DMS 273 treated with DMSO at 0.1 percent for 48 hours (cell line): ENCODE results near the gene KLHL30.

ENCODE experiments used
- DNase-seq: peaks from one replicate; lab custom pipeline; 2025; lab: John Stamatoyannopoulos, UW

Gene KLHL30, protein sequence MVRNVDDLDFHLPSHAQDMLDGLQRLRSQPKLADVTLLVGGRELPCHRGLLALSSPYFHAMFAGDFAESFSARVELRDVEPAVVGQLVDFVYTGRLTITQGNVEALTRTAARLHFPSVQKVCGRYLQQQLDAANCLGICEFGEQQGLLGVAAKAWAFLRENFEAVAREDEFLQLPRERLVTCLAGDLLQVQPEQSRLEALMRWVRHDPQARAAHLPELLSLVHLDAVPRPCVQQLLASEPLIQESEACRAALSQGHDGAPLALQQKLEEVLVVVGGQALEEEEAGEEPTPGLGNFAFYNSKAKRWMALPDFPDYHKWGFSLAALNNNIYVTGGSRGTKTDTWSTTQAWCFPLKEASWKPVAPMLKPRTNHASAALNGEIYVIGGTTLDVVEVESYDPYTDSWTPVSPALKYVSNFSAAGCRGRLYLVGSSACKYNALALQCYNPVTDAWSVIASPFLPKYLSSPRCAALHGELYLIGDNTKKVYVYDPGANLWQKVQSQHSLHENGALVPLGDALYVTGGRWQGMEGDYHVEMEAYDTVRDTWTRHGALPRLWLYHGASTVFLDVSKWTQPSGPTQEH

DNA sequence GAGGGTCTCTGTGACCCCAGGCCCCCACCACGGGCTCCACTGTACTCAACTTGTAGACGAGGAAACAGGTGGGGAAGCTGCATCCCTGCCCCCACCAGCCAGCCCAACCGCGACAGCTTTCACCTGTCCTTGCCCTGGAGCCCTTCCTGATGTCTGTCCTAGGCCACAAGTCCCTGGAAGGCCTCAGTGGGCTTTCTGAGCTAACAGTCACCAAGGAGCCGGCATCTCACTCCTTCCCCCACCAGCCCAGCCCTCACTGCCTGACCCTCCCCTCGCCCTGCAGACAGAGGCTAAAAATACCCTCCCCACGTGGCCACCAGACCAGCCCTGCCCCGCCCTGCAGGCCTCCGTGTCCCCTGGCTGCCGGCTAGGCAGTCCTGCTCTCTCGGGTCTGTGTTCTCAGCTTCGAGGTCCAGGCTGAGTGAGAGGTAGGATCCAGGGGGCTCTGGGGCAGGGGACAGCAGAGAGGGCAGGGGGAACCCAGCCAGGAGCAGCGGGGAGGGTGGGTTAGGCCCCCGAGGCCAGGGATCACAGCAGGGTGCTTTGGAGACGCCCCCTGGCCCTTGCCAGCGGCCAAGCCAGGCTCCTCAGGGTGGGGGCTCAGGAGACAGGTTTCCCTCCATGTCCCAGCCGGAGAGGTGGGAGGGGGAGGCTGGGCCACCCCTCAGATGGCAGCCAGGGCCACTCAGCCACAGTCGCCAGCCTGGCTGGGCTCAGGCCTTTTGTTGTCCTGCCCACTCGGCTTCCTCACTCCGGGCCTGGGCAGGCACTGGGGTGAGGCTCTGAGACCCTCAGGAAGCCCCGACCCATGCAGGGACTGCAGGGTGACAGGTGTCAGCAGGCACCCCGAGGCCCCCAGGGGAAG is at the start of gene KLHL30:
TSS of gene KLHL30 (plus strand) at position 338 of the 865 bp plus-strand sequence. CDS start 2,087 bp downstream, outside the sequence.
- no peak for DNase-seq

DNA sequence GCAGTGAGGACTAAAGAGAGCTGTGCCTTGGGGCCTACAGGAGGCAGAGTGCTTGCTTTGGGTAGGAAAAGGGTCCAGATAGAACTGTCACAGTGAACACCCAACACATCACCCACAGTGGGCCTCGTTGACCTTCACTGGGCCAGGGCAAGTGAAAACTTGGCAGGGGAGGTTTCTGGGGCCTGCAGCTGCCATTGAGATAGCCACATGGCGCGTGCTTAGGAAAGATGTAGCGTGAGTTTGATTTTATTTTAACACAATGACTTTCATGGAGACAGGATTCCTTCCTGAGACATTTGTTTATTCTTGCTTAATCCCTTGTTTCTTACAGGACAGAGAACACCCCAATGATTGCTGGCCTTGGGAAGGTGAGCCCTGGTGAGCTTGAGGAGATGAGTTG is 47.6 kb upstream of the KLHL30 start:
- no peak for DNase-seq

DNA sequence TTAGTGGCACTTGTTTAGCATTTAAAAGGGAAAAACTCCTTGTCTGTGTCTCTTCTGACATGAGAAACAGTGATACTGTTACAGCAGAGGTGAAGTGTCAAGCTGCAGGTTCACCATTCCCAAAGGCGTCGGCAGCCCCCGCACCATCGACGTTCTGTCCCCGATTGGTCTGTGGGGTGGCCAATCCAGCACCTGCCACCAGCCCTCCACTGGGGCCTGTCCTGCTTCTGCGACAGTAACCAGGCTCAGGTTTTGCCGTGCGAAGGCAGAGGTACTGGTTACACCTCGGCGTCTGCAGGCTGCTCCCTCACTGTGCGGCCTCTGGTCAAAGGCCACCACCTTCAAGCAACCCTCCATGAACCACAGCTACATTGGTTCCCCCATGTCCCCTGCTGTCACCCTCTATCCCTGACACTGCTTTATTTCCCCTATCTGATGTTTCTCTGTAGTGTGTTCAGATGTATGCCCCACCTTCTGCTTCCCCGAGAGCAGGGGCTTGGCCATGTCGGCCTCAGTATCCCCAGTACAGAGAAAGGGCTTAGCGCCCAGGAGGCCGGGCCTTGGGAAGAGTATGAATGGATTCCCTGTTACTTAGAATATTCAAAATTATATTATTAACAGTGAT is 46.9 kb upstream of the KLHL30 start:
- no peak for DNase-seq

DNA sequence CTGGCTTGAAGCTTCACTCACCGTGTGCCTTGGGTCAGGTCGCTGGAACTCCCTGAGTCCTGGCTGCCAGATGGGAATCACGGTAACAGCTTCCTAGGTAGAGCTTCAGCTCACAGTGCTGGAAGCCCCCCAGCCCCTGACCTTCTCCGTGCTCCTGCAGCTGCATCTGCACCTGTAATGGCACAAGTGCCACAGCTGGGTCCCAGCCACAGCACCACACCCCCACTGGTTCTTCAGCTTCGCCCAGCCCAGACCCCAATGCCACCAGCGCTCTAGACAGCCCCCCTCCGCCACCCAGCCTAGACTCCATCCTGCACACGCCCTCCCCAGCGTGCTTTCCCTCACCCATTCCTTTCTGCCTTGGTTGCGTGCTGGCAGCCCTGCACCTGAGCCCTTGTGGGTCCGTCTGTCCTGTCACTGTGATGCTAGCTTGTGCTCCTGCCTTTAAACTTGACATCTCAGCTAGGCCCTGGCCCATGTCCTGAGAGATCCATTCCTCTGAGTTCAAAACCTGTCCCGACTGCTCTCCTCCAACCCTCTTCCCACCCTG is 45.9 kb upstream of the KLHL30 start:
- DNase-seq, result no peak

DNA sequence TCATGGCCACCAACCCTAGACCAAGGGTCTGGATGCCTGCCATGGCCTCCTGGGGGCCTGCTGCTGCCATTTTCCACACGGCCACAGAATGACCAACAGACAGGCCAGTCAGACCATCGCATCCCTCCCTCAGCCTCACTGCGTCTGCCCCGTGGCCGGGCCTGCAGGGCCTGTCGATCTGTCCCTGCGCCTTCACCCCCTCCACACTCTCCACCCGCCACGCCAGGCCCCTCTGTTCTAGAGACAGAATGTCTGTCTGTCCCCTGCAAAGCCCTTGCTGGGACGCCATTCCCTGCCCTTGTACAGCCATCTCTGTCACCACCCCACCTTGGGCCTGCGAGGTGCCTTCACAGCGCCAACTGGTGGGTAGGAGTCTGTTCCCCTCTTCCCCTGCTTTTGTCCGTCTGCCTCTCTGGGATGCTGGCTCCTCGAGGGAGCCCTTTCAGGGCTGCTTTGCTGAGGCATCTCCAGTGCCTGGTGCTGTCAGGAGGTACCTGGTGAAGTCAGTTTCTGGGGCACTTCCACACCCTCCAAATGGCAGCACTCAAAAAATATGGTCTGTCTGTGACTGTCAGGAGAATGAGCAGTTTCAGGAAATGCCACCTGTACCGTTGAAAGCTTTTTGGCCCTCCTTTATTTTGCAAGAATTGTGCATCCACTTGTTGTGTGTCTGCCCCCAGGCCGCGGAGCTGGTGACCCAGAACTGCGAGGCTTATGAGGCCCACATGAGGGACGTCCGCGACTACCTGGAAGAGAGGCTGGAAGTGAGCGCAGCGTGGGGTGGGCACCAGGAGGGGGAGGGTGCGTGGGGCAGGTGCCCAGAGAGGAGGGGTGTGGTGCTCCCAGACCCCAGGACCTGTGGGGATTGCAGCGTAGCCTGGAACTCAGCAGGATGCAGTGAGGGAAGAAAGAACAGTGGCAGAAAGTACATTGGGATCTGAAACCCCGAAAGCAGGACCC is 45.0 kb upstream of the KLHL30 start:
- no peak for DNase-seq

DNA sequence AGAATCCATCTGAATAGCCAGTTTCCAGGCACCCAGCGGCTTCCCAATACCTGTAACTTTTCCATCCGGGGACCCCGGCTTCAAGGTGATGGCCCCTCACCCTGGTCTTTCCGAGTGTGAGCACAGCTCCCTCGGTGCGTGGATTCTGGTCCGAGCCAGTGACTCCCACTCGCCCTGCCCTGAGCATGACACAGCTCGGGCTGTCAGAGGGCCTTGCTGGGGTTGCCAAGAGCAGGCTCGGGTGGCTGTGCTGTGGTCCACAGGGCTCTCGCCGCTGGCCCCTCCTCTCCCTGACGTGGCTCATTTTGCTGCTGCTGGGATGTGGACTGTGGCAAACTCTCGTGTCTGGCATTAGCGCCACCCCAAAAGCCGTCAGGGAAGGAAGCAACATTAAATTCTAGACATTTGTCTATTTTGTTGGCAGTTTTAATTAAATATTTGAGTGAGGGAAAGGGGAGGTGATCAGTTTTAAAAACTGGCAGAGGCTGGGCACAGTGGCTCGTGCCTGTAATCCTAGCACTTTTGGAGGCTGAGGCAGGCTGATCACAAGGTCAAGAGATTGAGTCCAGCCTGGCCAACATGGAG is 43.9 kb upstream of the KLHL30 start:
- no peak for DNase-seq

DNA sequence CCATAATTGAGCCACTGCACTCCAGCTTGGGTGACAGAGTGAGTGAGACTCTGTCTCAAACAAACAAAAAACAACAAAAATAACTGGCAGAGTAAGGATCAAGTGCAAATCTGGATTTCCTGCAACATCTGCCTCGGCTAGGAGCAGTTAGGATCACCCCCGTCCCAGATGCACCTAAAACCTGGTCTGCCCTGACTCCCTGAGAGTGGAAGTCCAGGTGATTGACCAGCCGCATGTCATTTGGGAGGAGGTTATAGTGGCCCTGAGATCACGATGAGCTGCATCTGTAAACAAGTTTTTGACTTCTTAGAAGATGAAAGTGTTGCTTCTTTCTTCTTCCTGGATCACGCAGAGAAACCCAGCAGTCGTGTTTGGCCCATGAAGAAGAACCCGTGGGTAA is 43.3 kb upstream of the KLHL30 start:
- no peak for DNase-seq

DNA sequence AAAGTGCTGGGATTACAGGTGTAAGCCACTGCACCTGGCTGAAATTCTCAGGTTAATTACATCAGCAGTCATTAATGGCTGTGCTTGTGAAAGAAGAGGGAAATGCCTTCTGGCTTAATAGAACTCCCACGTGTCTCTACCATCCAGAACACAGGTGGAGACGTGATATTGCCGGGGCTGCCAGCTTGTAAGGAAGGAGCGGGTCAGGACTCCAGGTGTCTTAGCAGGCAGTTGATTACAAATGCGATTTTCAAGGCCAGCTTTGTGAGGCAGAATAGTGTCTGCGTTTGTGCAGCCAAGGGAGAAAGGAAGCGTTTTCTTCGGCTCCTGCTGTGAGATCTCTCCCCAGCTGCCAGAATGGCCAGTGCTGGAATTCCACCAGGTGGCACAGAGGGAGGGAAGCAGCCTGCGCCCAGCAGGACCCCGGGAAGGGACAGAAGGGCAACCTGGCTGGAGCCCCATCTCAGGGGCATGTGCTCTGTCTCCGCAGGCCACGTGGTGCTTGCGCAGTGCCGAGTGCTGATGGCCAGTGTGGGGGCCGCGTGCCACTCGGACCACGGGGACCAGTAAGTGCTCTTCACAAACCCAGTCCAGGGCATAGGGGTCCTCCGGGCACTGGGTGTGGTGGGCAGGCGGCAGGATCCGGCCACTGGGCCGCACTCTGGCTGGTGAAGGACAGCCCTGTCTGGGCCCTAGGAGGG is 42.0 kb upstream of the KLHL30 start:
- DNase-seq, result peak; percentile 74

DNA sequence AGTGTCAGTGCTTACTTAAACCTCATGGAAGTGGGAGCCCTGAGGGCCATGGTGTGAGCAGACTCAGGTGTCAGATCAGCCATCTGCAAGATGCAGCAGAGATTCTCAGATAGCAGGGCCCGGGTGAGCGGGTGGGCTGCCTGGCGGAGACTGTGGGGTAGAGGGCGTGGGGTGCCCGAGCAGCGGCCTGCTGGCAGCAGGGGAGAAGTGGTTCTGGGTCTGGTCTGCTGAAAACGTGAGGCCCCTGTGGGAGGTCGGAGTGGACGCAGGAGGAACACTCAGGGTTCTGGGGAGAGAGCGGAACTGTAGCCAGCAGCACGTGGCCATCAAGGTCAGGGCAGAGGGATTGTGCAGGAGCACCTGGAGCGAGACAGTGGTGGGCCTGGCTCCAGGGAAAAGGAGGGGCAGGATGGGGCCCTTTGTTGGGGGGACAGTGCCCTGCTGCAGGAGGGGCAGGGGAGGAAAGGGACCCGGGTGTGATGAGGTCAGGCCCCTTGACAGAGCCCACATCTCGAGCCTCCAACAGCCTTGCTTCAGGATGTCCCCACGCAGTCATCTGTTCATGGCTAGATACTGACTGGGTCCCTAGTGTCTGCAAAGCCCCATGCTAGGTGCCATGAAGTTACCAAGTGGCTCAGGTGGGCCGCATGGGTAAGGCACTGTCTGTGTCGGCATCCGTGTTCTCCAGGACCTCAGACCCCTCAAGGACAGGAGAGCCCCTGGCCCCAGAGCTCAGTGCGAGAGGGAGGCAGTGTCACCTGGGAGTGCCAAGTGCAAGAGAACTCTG is 41.1 kb upstream of the KLHL30 start:
- no peak for DNase-seq

DNA sequence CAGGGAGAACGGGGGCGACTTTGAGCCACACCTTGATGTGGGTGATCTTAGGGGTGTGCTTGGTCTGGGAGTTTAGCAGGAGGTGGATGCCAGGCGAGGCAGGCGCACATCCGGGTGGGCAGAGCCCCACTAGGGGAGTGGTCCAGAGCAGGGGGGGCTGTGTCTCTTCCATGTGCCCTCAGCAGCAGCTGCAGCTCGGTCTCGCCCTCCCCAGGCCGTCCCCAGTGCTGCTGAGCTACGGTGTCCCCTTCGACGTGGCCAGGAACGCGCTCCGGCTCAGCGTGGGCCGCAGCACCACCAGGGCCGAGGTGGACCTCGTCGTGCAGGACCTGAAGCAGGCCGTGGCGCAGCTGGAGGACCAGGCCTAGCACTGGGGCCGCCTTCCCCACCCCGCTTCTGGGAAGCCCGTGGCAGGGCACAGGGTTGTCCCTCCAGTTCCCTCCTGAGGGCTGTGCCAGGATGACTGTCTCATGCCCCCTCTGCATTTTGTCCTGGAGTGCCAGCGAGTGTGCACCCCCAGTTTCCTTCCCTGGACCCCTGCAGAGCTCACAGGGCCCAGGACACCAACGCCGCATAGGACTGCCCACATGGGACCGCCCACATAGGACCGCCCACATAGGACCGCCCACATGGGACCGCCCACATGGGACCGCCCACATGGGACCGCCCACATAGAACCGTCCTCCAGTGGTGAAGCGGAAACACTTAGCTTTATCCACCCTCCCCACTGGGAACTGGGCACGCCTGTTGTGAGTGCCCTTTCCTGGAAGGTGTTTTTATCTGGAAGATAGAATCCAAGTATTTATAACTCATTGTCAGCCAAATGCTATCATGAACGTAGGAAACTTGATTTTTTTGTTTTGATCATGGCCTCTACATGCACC is 40.2 kb upstream of the KLHL30 start:
- DNase-seq, result no peak

DNA sequence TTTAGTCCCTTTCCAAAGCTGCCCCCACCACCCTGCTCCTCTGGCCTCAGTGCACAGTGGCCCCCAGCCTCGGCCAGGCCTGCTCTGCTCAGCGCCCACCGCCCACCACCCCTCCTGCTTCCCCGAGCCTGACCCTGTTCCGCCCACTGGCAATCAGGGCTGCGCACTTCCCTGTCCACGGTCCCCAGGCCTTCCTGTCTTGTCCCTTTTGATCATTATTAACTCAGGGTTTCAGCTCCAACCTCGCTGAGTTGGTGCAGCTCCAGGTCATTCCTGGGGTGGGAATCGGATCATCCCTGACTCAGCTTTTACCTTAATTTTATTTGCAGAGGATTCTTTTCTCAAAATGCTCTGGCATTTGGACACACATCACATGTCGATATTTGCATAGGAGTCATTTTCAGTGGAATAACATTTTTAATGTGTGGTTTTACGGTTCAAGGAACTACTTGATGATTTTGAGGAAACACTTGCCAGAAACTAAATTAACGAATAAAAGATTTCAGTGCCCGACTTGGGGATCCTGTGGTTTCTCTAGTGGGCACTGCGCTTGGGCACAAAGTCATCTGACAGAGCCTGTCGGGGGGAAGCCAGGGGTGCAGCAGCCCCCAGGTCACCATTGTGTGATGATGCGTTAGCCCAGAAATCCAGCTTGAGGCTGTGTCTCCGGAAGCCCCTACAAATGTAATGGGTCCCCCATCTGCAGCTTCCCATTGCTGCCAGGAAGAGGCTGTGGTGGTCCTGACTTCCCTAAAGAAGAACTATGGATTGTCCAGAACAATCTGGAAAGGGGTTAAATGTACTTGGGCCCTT is 39.4 kb upstream of the KLHL30 start:
- no peak for DNase-seq

DNA sequence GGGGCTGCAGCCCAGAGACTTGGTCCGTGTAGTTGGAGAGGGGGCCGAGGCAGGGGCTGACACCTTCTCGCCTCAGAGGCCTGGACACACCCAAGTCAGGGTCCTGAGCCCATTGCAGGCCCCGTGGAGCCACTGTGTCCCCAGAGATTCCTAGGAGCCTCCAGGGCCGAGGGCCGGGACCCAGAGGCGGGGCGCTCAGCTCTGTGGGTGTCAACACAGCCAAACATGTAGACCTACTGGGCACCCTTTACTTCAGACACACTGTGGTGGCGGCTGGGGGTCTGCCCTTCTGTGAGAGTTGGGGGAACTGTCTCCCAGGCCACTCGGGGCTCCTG is 38.8 kb upstream of the KLHL30 start:
- no peak for DNase-seq

DNA sequence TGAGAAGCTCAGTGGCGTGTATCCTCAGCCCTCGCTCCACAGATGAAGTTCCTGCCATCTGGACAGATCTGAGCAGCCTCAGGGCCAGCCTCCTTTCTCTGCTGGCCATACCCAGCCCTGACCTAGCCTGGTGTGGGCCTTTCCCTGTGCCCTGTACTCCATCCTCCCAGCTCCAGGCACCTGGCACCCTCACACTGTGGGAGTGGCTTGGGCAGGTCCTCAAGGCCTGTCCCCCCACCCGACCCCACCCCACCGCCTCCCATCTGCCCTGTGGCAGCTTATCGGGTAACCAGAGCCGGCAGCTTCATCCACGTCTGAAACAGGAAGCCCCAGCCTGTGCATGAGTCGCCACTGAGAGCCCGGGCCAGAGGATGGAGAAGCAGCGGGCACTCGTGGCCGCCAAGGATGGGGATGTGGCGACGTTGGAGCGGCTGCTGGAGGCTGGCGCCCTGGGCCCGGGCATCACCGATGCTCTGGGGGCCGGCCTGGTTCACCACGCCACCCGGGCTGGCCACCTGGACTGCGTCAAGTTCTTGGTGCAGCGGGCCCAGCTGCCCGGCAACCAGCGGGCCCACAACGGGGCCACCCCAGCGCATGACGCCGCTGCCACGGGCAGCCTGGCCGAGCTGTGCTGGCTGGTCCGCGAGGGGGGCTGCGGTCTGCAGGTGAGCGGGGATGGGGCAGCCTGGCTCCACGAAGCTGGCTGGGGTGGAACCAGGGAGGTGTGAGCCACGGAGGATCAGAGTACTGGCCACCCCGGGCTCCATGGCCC is 38.2 kb upstream of the KLHL30 start, which contains the start of gene ESPNL:
TSS of gene ESPNL (plus strand) at position 292 of the 772 bp plus-strand sequence. CDS start at position 372, 80 bp downstream.
- peak; percentile 54 for DNase-seq

DNA sequence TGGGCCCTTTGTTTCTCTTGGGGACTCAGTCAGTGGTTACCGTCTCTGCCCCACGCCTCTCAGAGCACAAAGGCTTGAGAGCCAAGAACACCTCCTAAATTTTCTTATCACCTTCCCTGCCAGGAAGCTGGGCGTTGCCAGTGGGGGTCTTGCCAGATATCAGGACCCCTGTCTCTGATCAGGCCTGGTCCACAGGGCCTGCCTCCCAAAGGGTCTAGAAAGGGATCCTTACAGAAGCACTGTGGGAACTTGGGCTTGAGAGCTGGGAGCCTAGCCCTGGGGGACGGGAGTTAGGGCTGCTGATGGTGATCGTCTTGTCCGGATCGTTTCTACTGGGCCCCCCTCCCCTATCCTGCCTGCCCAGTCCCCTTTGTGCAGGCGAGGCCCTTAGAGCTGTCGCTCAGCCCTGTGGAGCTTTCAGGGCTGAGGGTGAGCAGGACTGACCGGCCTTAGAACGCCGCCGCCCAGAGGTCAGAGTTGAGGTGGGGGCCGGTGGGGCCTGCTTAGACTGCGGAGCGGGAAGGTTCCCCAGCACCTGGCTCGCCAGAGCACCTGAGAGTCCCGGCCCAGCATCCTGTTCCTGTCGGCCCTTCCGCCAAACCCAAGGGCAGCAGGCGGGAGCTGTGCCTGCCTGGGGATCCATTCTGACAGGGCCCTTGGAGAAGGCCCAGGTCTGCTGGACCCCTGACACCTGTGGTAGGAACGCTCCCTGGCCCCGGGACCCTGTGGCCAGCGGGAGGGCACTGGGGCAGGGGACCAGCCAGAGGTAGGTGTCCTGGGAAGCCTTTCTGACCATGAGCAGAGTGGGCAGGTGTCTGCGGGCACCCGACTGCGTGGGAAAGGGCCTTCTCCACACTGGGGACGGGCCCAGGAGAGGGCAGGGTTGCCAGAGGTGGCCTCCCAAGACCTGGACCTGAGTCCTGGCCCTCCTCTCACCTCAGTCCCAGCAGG is 37.4 kb upstream of the KLHL30 start:
- DNase-seq, result no peak
